ENCODE data around the gene PACRG.

DNA sequence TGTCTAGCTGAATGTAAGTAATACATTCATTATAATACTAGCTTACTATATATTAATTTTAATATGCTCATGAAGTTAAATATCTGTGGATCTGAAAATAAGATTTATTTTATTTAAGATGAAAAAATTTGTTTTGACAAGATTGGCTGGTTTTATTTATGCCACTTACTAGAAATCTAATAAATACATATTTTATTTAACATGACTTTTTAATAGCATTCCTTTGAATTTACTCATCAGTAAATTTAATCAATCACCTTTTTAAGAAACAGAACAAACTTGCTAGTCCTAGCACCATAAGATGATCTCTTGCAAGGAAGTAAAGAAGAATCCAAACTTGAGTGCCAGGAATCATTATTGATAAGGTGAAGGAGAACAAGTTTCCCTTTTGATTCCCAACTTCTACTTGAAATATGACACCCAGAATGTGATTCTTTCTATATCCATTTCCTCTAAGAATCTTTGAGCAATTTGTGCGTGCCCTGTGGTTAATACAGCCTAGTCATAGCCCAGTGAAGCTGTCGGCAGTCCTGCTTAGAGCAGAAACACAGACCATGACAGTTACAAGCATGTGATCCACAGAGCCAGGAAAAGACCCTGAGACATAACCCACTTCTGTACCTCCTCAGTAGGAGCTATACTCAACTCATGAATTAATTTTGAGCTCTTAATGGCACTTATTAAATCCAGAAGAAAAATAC is 404.4 kb downstream of the PACRG start:
- TF ChIP-seq TCF4 (CRISPR knock-in tag; IDR thresholded peaks at IDR 0.05; ENCODE audit: borderline replicate concordance) = no peak
- no peak for TF ChIP-seq ZNF565 (CRISPR knock-in tag; conservative IDR thresholded peaks at IDR 0.05; ENCODE audit: low read depth)
- TF ChIP-seq ZFP3 (CRISPR knock-in tag; IDR thresholded peaks at IDR 0.05) = no peak
- TF ChIP-seq ZFP30 (CRISPR knock-in tag; IDR thresholded peaks at IDR 0.05) = no peak
- TF ChIP-seq, protein P1, sequence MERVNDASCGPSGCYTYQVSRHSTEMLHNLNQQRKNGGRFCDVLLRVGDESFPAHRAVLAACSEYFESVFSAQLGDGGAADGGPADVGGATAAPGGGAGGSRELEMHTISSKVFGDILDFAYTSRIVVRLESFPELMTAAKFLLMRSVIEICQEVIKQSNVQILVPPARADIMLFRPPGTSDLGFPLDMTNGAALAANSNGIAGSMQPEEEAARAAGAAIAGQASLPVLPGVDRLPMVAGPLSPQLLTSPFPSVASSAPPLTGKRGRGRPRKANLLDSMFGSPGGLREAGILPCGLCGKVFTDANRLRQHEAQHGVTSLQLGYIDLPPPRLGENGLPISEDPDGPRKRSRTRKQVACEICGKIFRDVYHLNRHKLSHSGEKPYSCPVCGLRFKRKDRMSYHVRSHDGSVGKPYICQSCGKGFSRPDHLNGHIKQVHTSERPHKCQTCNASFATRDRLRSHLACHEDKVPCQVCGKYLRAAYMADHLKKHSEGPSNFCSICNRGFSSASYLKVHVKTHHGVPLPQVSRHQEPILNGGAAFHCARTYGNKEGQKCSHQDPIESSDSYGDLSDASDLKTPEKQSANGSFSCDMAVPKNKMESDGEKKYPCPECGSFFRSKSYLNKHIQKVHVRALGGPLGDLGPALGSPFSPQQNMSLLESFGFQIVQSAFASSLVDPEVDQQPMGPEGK (CRISPR knock-in tag; IDR thresholded peaks at IDR 0.05; ENCODE audit: borderline replicate concordance) = no peak
- TF ChIP-seq ARNTL (CRISPR knock-in tag; IDR thresholded peaks at IDR 0.05; ENCODE audit: borderline replicate concordance, low read depth) = no peak
- TF ChIP-seq ESRRG (CRISPR knock-in tag; IDR thresholded peaks at IDR 0.05) = no peak
- TF ChIP-seq TOX (CRISPR knock-in tag; IDR thresholded peaks at IDR 0.05; ENCODE audit: borderline replicate concordance) = no peak
- TF ChIP-seq PPARA (CRISPR knock-in tag; IDR thresholded peaks at IDR 0.05; ENCODE audit: borderline replicate concordance) = no peak
- TF ChIP-seq GLIS3 (CRISPR knock-in tag; IDR thresholded peaks at IDR 0.05) = no peak
- peak; percentile 94 for TF ChIP-seq ISL1 (CRISPR knock-in tag; IDR thresholded peaks at IDR 0.05)
